GM21423 (cell line): Measurements from ENCODE around the gene GALNT13.

Experiments
- ATAC-seq: cut with Tn5 transposase; IDR thresholded peaks from one replicate; pipeline ENCODE4 v1.9.1; 2021; ENCODE audit warnings: mild to moderate bottlenecking, moderate library complexity; ENCODE audit not compliant: unreplicated experiment

The GALNT13 gene

DNA sequence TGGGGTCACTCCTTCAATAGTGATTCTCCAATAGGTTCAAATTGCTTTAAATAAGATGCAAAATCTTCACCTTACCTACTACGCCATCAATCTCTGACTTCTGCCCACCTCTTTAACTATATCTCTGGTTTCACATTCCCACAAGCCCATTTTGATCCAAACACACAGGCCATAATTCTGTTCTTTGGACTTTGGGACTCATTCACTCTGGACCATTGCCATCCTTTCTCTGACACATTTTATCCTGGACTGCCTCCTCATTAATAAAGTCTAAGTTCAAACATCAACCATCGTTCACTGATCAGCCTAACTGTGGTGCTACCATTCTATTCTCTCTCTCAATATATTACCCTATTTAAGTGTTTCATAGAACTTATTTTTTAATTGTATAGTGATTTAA is 332.2 kb downstream of the GALNT13 start:
- ATAC-seq: no peak

DNA sequence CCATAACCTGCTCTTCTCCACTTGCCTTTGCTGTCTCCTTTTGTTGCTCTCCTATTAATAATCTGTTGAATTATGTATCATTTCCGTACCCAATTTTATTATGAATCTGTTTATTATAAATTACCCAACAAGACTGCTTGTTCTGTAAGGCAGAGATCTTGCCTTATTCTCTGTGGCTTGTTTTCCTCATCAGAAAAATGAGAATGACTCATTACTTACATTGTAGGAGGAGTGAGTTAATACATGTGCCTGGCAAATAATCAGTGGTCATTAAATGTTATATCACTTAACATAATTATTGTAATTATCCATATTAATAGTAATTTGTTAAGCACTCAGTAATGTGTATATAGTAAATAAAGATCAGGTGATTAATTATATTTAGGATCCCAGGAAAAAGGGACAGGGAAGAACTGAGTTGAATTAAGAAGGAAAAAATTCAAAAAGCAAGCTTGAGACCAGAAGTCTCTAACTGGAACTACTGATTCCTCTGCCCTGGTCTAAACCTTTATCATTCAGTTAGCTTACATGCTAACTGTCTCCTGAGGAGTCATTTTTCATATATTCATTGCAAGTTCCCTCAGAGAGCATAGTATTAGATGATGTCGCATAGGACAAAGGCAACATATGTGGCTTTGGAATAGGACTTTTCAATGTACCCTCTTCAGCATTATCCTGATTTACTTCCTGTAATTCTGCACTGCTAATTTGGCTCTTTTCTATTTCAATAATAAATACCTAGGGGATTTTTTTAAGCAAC is 335.7 kb downstream of the GALNT13 start:
- no peak for ATAC-seq

DNA sequence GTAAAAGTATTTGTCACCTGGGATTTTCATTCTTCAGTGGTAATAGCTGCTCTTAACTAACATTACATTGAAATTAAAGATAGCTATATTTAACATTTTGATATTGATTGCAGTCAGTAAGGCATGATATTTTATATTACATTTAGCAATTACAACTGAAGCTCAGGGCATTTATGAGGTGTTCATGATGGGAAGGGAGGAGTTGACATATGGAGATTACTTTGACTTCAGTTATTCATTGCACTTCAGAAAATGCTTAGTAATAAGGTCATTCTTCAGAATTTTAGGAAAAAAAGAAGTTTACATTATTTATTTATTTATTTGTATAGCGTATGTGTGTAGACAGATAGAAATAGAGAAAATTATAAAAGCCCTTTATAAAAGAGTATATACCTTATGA is 352.0 kb downstream of the GALNT13 start:
- no peak for ATAC-seq

DNA sequence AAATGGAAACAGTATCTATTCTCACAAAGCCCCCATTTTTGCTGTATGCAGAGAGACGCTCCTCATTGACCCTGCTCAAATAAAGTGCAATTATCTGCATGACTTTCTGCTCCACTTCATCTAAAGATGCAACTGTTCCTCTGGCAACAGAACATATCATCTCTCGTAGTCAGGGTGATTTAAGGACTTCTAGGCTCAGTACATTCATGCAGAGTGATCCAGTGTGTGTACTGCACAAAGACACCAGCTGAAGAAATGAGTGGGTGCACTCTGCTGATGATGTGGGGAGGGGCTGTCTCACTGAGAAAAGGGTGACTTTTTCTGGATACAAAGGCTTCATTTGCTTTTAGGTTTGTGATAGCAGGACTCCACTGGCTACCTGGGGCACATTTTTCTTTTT is 355.2 kb downstream of the GALNT13 start:
- ATAC-seq: no peak

DNA sequence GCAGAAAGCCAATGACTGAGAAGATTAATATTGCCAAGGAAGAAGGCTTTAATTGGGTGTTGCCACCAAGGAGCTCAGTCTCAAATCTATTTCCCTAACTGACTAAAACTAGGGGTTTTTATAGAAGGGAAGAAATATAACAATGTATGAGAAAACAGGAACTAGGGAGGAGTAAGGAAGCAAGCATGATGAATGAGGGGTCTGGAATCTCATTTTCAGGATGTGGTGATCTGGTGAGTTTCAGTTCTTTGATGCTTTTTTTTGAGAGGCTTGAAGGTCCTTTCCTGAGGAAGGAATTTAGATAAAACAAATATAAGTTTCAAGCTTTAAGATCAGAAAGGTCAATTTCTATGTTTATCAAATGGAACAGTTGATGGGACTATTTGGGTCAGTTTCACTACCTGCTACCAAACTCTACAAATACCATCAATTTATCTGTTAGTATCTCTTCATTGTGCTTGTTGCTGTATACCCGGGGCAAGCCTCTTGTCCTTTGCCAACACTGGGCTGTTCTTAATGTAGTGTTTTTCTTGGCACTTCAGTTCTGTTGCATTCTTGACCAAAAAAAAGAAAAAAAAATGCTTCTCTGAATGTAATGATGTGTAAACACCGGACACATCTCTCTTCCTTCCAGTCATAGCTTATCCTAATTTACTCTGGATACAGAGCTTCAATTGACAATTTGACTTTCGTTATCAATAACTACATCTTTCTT is 357.0 kb downstream of the GALNT13 start:
- ATAC-seq: no peak

DNA sequence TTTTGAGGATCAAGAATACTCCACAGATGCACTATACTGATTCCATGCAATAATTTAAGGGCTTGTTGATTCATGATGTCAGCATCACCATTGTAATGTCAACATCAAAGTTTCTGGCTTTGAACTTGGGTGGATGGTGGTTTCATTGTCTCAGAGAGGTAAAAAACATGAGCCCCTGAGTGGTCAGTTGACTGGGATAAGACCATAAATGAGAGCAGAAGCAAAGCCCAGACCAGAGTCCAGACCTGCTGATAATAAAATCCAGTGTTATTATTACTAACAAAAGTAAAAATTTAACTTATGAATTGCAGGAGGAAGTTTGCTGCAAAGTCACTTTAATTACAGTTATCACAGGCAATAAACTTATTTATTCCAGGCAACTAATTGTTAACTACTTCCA is 358.2 kb downstream of the GALNT13 start:
- no peak for ATAC-seq

DNA sequence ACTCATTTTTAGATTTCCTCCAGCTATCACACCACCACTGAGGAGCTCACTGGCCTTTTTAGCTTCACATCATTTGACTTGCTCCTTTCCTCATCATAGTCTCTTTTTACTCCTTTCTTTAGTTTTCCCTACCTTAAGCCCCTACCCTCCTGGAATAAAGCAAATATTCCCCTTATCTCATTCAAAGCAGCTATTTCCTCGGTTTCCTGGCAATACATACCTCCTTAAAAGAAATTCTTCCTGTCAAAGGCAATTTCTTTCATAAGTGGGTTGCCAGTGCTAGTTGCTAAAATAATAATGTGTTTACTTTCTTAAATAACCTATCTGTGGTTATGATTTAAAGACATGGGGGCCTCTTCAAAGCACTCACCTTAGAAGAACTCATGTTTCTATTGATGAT is 359.3 kb downstream of the GALNT13 start:
- ATAC-seq: no peak

DNA sequence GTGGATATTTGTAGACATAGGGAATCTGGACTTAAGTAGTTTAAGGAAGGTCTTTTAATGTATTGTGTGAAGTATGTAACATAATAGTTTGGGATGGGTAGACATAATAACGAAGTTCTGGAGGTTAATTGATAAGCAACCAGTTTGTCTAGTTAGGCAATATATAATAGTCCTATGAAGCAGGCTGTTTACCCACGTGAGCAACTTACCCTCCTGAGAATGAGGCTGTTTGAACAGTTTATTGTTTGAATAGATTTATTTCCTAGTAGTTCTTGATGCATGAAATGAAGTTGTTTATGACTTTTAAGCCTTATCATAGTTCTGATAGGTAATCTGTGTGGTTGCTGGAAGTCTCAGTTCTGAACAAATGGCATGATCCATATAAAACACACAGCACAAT is 361.5 kb downstream of the GALNT13 start:
- no peak for ATAC-seq

DNA sequence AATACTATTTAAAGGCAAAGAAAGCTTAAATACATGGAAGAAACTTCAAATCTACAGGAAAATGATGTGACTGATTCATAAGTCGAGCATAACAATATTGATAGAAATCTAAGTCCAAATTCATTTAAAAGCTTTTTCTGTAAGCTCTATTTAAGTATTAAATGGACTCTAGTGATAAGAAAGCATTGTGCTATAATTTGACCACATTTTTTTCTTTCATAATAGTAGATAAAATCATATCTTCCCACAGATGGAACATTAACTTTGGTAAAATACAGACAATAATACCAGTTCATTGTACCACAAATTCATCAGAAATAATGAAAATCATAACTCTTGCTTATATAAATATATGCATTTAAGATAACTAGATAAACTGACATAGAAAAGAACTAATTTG is 366.5 kb downstream of the GALNT13 start:
- no peak for ATAC-seq

DNA sequence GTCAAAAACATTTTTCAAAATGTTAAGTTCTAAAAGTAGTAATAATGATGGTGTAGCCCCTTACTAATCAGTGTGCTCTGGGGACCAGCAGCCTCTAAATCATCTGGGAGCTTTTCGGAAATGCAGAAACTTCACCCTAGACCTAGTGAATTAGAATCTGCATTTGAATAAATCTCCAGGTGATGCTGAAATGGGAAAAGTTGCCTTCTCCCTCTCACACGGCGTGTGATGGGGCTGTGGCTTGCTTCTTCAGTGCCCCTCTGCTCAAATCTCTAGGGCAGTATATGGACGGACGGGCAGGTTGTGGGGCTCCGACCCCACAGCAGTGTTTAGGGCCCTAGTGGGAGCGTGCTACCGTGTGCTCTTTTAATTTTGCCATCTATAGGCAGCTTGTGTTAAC is 368.6 kb downstream of the GALNT13 start:
- ATAC-seq: no peak

DNA sequence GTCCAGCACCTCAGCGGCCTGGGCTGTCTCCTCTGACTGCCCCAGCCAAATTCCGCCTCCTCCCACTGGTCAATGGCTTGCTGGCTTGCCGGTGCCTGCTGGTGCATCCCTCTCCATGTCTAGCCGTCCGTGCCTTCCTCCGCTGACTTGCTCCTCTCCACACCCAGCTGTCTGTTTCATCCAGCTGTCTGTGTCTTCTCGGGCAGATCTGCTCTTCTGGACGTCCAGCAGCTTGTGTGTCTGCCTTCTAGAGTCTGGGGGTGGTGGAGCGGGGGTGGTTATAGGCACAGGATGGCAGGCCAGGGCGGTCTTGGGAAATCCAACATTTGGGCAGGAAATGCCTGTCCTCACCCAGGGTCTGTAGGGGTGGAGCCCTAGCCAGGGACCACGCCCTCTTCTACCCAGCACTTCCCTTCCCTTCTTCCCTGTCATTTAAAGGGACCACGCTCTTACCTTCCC is 369.2 kb downstream of the GALNT13 start:
- no peak for ATAC-seq

DNA sequence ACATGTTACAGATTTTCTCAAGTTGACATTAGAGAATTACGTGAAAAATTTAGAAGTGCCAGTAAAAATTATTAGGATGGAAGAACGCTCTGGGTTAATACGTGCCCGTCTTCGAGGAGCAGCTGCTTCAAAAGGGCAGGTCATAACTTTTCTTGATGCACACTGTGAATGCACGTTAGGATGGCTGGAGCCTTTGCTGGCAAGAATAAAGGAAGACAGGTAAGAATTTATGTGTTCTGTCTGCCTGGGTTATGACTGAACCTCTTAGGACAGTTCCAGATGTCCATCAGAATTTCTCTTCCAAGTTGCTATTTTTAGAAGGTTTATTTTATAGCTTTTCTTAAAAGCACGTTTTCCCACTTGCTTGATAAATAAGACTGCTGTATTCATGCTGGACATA is 371.0 kb downstream of the GALNT13 start:
- no peak for ATAC-seq

DNA sequence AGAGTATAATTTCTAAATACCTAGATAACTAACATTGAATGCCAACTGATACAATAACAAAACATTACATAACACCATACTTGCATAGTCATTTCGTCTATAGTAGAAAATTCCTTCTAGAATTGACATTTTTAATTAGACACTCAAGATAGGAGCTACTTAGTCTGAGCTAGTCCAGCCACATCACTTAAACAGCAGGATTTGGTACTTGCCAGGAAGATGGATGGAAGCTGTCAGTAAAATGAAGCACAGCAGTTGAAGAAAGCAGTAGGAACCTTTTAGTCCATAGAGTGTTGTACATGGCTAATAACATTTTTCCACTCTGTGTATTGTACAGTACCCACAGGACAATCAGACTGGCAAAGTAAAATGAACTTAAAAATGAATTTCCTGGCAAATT is 372.0 kb downstream of the GALNT13 start:
- ATAC-seq: no peak

DNA sequence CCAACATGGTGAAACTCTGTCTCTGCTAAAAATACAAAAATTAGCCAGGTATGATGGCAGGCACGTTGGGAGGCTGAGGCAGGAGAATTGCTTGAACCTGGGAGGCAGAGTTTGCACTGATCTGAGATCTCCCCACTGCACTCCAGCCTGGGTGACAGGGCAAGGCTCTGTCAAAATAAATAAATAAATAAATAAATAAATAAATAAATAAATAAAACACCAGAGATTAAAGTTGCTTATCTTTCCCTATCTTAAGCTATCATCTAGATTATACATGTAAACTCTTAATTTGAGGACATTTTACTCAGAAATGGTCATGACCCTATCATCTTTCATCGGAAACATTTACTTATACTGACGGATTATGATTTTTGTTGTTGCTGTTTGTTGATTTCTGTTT is 373.2 kb downstream of the GALNT13 start:
- ATAC-seq: no peak

DNA sequence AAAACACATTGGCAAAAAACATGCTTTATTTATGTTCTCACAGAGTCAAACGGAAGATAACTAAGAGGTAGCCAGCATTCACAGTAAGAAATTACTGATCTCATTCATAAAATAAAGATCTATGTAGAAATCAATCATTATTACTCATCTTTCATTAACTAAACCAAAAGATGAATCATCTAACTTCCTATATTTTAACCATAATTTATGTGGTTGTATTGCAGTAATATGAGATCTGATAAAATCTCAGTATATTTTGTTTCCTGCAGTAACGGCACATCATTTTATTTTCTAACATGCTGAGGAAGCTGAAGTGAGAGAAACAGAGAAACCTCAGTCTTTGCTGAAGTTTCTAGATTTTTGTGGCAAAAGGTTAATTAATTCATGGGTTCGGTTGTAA is 375.8 kb downstream of the GALNT13 start:
- ATAC-seq: no peak

DNA sequence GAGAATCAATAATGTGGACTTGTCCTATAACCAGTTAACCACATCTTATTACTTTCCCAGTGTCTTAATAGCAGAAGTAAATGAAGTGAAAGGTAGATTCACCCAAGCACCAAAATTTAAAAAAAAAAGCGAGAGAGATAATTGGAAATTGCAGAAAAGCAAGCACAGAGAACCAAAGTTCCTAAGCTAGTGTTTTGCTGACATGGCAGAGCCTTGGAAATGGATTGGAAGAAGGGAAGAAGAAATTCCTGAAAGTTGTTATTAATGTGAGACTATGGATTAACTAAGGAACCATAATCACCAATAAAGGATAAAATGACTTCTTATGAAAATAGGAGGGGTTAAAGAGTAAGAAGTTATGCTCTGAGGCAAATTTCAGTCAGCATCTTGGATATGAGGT is 384.4 kb downstream of the GALNT13 start:
- ATAC-seq: no peak

DNA sequence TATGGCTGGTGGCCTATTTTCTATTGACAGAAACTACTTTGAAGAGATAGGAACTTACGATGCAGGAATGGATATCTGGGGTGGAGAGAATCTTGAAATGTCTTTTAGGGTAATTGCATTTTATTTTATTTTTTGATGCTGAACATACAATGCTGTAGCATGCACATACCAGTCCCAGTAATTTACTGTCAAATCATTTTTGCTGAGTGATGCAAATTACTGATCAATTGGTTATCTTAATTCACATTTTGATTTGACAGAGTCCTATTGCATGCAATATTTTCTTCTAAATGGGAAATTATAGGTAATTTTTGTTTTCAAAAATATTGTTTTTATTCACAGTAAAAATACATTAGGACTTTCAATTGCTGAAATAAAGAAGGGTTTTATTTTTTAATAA is 387.3 kb downstream of the GALNT13 start:
- no peak for ATAC-seq

DNA sequence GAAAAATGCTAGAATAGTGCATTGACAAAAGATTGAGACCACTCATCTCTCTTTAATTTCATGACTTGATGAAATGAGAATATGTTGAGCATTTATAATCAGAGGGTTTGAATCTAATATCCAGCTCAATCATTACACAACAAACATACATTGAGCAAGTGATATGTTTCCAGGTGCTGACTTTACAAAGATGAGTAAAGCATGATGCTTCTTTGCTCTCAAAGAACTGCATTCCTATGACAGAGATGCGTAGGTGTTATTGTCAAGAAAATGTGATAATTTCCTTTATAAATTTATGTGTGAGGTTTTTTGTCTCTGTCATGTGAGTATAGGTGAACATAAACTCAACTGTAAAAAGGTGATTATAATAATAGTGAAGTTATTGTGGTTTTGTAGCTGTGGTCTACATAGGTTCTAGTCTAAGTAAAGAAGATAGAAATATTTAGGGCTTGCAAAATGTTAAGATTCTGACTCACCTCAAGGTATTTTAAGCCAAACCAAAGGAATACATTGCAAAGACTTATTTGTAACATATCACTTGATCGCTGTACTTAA is 389.8 kb downstream of the GALNT13 start:
- ATAC-seq: no peak

DNA sequence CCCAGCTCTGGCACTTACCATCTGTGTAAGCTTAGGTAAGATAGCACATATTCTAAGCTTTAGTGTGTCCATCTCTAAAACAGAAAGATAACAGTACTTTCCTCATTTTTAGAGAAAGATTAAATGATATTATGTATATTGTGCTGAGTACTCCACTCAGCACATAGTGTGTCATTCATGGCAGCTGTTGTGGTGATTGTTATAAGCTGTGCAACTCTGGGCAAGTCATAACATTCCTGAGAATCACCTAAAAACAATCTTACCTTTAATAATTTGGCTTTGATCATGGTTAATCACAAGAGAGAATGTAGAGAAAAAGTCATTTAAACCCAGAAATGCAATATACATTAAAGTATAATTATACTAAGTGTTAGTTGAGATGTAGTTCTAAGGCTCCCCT is 391.5 kb downstream of the GALNT13 start:
- no peak for ATAC-seq

DNA sequence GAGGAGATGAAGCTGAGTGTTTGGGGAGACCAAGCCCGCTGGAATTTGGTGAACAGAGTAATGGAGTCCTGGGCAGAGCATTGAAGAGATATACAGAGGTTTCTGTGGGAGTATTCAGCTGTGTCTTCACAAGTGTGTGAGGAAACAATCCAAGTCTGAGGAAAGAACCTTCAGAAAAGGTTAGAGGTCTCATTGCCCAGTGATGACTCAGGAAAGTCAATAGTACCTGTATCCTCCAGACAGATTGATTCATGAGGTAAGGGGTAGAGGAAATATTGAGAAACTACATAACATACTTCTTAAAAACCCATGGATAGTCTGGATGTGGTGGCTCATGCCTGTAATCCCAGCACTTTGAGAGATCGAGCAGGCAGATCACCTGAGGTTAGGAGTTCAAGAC is 392.3 kb downstream of the GALNT13 start:
- ATAC-seq: no peak

DNA sequence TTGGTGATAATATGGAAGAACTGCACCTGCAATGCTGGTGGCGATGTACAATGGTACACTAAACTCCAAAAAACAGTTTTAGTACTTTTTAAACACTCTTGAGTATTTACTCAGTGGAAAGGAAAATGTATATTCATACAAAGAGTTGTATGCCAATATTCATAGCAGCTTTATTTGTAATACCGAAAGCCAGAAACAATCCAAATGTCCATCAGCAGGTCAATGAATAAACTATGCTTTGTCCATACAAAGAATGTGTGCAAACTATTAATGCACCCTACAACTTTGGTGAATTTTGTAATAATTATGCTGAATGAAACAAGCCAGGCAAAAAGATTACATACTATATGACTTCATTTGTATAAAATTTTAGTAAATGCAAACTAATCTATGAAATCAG is 396.3 kb downstream of the GALNT13 start:
- ATAC-seq: no peak

DNA sequence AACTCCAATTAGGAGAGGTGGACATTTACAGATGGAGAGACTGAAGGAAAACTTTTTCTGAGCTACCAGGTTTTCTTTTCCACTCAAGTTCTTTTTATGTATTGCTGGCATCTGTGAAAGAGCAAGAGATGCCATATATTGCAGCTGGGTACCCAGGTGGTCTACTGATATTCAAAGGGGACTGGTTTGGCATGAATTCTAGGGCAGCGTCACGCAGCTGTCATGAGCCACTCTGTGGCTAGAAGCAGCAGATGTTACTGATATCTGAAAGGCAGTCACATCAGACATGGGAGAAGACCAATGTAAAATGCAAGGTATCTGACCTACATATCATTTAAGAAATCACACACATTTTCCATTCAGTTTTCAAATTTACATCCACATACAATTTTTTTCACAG is 408.8 kb downstream of the GALNT13 start:
- ATAC-seq: no peak
